ENCODE data around the gene SPATA46. TPM values are rescaled to one million over a fixed set of nuclear protein-coding genes. Genes with fewer than 3 reads are reported as not detected.

The SPATA46 gene
- total RNA-seq, 1 donor from 2014 or later: not detected

GRCh38 chr1:162391790-162392563 lies 15.3 kb upstream of the SPATA46 start:
- DNase-seq (ENCODE audit: low read depth in 2 of 2): peak; percentile 50 to 69

GRCh38 chr1:162390396-162391185 lies 13.9 kb upstream of the SPATA46 start:
- no peak for DNase-seq (ENCODE audit: low read depth in 2 of 2)

GRCh38 chr1:162389971-162390370 lies 13.3 kb upstream of the SPATA46 start:
- DNase-seq (ENCODE audit: low read depth in 2 of 2): no peak

- DNase-seq (ENCODE audit: low read depth in 2 of 2): no peak
Measured at GRCh38 chr1:162389021-162389818, 12.6 kb upstream of the SPATA46 start.

GRCh38 chr1:162388615-162389014 lies 12.0 kb upstream of the SPATA46 start:
- no peak for DNase-seq (ENCODE audit: low read depth in 2 of 2)

GRCh38 chr1:162388083-162388594 lies 11.5 kb upstream of the SPATA46 start:
- no peak for DNase-seq (ENCODE audit: low read depth in 2 of 2)

- peak in 1 of 2 donors; percentile 12 for DNase-seq (ENCODE audit: low read depth in 2 of 2)
Measured at GRCh38 chr1:162387226-162388082, 10.8 kb upstream of the SPATA46 start.

- no peak for DNase-seq (ENCODE audit: low read depth in 2 of 2)
Measured at GRCh38 chr1:162386292-162387225, 9.9 kb upstream of the SPATA46 start.

GRCh38 chr1:162385702-162386101 lies 9.0 kb upstream of the SPATA46 start:
- no peak for DNase-seq (ENCODE audit: low read depth in 2 of 2)

- DNase-seq (ENCODE audit: low read depth in 2 of 2): no peak
Measured at GRCh38 chr1:162385280-162385623, 8.6 kb upstream of the SPATA46 start.

- no peak for DNase-seq (ENCODE audit: low read depth in 2 of 2)
Measured at GRCh38 chr1:162384601-162385279, 8.1 kb upstream of the SPATA46 start.

GRCh38 chr1:162384116-162384515 lies 7.5 kb upstream of the SPATA46 start:
- DNase-seq (ENCODE audit: low read depth in 2 of 2): no peak

GRCh38 chr1:162383516-162383915 lies 6.9 kb upstream of the SPATA46 start:
- DNase-seq (ENCODE audit: low read depth in 2 of 2): no peak

GRCh38 chr1:162383091-162383490 lies 6.4 kb upstream of the SPATA46 start:
- DNase-seq (ENCODE audit: low read depth in 2 of 2): no peak

GRCh38 chr1:162381941-162382750 lies 5.5 kb upstream of the SPATA46 start:
- no peak for DNase-seq (ENCODE audit: low read depth in 2 of 2)

- no peak for DNase-seq (ENCODE audit: low read depth in 2 of 2)
Measured at GRCh38 chr1:162381383-162381782, 4.7 kb upstream of the SPATA46 start, which contains the start of gene C1orf226. C1orf226 (plus strand) TSS chr1:162381728; CDS start chr1:162381902, 174 bp downstream.

GRCh38 chr1:162380061-162380846 lies 3.6 kb upstream of the SPATA46 start:
- DNase-seq (ENCODE audit: low read depth in 2 of 2): no peak
